ENCODE results near the gene DPP8. TPM values are rescaled to one million over a fixed set of nuclear protein-coding genes. Genes with fewer than 3 reads are reported as not detected.

Gene DPP8
- total RNA-seq, 6 donors from 2014 or later = 24.3 to 32.4 (median 30.1) TPM

DNA sequence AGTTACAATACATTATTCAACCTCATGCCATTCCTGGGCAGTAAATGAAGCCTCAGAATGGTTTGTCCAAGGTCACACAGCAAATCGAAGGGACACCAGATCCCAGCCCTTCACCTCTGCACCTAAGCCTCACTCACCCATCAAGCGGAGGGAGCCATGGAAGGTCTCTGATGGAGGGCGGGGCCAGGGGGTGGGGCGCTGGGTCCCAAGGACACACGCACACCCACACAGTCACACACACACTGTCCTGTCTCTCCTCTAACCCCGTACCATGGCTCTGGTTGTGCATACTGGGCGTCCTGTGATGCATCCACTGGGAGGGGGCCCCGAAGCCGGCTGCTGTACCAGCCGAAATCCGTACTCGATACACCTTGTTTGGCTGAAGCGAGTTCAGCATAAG is 124.4 kb downstream of the DPP8 start:
- Histone ChIP-seq H3K9me3 (no peaks in the 10 kb centered on the region), H3K36me3 (no peaks in the 10 kb centered on the region), H3K4me1 (peaks cover 4 to 17% (median 8%) of the 10 kb centered on the region in 4 donors), H3K27ac (no peak overlapping the region), H3K27me3 (peaks cover 0 to 27% (median 10%) of the 10 kb centered on the region in 4 donors), H3K4me3 (no peak overlapping the region)
- WGBS, 2 donors = 88 to 93% methylated on average over 3 to 13 of the region's 13 CpGs
- DNase-seq = no peak
- ATAC-seq (ENCODE audit: low FRiP score in 2 of 2) = no peak
- TF ChIP-seq POLR2A (IDR thresholded peaks at IDR 0.05) (no peak), POLR2AphosphoS5 (IDR thresholded peaks at IDR 0.05) (no peak), CTCF (IDR thresholded peaks at IDR 0.05) (no peak), EP300 (IDR thresholded peaks at IDR 0.05) (no peak)

Small RNA genes within 50 kb of the gene (small RNA-seq; reads per million reads assigned to genes)
- gene AC105129.1 = 0 reads per million in 4 donors
- gene RF00019 = 0 reads per million in 4 donors
- gene RNU6-19P = 0 reads per million in 4 donors

Other genes starting within 250 kb of the DPP8 start
- gene PARP16, start 230.8 kb downstream of the DPP8 start, total RNA-seq = 10 to 100 TPM in 1 of 6 donors, 1 to 10 TPM in 5; 6.3 to 20.6 (median 7.9) TPM
- not detected for gene RNU5A-1, start 221.6 kb downstream of the DPP8 start, total RNA-seq
- 10 to 100 TPM in 2 of 6 donors, not detected in 4; 22.5 to 38.1 TPM for gene RNU5B-1, start 213.0 kb downstream of the DPP8 start, total RNA-seq
- under 1 TPM in 2 of 6 donors, not detected in 4; 0.10 to 0.29 TPM for gene IGDCC3, start 139.7 kb downstream of the DPP8 start, total RNA-seq
- 1 to 10 TPM in 2 of 6 donors, under 1 TPM in 3, not detected in 1; 0.15 to 1.6 (median 0.49) TPM for gene IGDCC4, start 94.7 kb downstream of the DPP8 start, total RNA-seq
- gene HACD3, start 12.8 kb upstream of the DPP8 start, total RNA-seq = 10 to 100 TPM; 14.7 to 65.7 (median 42.6) TPM
- gene INTS14, start 93.4 kb upstream of the DPP8 start, total RNA-seq = 10 to 100 TPM; 25.1 to 44.4 (median 30.0) TPM
- 10 to 100 TPM in 4 of 6 donors, 1 to 10 TPM in 2; 7.1 to 17.8 (median 10.9) TPM for gene SLC24A1, start 104.2 kb upstream of the DPP8 start, total RNA-seq

All from upper lobe of left lung (tissue), 6 donors.